KBM-7 (cell line): ENCODE results near the gene PPRC1.

ENCODE experiments used
- DNase-seq: peaks from one replicate; pipeline ENCODE4 v3.0.0-alpha.2; 2015
- in situ Hi-C: fragments of 300-500 bp; cut with MboI; formaldehyde crosslinking; loops from 2 replicates; pipeline ENCODE4 v1.14.3; 2020; ENCODE audit warnings: low sequenced_read_pairs, low pct_unique_long_range_greater_than_20kb, mixed read lengths

Gene PPRC1

GRCh38 chr10:102132563-102133372, at the start of gene PPRC1:
TSS of gene PPRC1 (plus strand) at chr10:102133040. CDS start at chr10:102133069, 29 bp downstream.
- in situ Hi-C loops = no loop called here
- peak; percentile 99 for DNase-seq

DNA sequence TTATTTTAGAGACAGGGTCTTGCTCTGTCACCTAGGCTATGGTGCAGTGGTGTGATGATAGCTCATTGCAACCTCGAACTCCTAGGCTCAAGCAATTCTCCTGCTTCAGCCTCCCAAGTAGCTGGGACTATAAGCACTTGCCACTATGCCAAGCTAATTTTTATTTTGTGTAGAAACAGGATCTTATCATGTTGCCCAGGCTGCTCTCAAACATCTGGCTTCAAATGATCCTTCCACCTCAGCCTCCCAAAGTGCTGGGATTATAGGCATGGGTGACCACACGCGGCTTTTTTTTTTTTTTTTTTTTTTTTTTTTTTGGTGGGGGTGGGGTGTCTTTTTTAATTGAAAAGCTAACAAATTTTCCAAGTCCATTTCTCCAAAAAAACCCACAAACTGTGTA, 49.3 kb upstream of the PPRC1 start:
- no peak for DNase-seq
- in situ Hi-C loops = no loop called here

GRCh38 chr10:102085336-102085735, 47.5 kb upstream of the PPRC1 start:
- in situ Hi-C loops = no loop called here
- no peak for DNase-seq

- in situ Hi-C loops = no loop called here
- DNase-seq = no peak
These were observed 46.6 kb upstream of the PPRC1 start for GRCh38 chr10:102086196-102086595.

GRCh38 chr10:102090772-102091171, 42.1 kb upstream of the PPRC1 start:
- no peak for DNase-seq
- in situ Hi-C loops = no loop called here

- DNase-seq = no peak
- in situ Hi-C loops = no loop called here
These were observed 36.4 kb upstream of the PPRC1 start for GRCh38 chr10:102096449-102096848.

- DNase-seq = no peak
- in situ Hi-C loops = no loop called here
These were observed 31.7 kb upstream of the PPRC1 start for GRCh38 chr10:102101152-102101551.

- DNase-seq = no peak
- in situ Hi-C loops = no loop called here
These were observed 30.4 kb upstream of the PPRC1 start for GRCh38 chr10:102102421-102102820.

DNA sequence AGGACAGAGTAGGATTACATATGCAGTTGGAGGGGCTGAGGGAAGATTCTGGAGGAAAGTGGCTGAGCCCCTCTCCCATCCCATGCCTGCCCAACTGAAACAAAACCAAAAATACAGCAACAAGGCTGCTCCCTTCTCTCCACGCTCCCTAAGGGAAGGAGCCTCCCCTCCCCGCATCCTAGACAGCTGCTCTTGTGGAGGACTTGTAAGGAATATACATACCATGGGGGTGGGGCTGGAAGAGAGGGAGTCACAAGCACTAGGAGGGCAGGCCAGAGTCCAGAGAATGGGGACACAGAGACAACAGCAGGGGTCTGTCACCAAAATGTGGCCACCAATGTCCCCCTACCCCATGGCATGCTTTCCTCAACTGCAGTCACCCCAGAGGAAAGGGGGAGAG, 25.8 kb upstream of the PPRC1 start:
- in situ Hi-C loops = no loop called here
- DNase-seq = no peak

- in situ Hi-C loops = no loop called here
- DNase-seq = no peak
These were observed 23.4 kb upstream of the PPRC1 start for GRCh38 chr10:102109166-102110116.

DNA sequence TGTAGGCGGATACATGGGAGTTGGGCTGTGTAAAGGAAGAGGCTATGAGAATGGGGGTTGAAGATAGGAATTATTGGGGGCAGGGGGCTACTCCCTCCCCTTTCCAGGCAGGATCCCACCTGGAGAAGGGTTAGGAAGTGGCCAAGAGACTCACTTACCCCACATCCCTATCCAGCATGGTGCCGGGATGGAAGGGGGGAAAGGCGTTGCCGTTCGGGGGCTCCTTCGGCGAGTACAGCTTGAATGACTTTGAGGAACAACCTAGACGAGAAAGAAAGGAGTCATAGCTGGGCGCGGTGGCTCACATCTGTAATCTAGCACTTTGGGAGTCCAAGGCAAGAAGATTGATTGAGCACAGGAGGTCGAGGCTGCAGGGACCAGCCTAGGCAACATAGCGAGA, 21.6 kb upstream of the PPRC1 start:
- in situ Hi-C loops = no loop called here
- no peak for DNase-seq

- peak; percentile 65 for DNase-seq
- in situ Hi-C loops = no loop called here
These were observed 20.5 kb upstream of the PPRC1 start for GRCh38 chr10:102112210-102112817.

DNA sequence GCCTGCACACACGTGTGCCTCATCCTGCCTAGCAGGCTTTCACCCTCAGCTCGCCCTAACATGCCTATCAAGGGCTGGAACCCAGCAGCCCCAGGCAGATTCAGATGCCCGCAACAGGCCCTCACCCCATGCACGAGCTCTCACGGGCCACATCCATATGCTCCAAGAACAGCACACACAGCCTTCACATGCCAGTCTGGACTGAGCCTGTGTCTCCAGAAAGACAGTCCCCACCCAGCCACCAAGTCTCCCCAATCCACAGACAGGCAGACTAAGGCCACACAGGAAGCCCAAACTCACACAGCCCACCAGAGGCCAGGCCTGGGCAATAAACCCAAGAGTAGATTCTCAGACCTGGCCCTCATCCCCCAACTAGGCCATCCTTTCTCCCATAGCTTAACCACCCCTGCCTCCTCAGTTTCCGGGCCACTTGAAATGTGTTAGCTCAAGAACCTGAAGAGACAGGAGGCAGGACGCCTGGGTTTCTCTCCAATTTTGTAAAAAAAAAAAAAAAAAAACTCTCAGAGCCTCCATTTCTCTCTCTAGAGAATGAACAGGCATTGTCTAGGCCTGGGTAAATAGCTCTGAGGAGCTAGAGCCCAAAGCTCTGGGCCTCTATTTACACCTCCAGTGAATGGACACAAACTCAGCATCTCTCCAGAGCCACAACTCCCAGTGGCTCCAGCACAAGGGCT, 19.4 kb upstream of the PPRC1 start:
- in situ Hi-C loops = no loop called here
- no peak for DNase-seq

DNA sequence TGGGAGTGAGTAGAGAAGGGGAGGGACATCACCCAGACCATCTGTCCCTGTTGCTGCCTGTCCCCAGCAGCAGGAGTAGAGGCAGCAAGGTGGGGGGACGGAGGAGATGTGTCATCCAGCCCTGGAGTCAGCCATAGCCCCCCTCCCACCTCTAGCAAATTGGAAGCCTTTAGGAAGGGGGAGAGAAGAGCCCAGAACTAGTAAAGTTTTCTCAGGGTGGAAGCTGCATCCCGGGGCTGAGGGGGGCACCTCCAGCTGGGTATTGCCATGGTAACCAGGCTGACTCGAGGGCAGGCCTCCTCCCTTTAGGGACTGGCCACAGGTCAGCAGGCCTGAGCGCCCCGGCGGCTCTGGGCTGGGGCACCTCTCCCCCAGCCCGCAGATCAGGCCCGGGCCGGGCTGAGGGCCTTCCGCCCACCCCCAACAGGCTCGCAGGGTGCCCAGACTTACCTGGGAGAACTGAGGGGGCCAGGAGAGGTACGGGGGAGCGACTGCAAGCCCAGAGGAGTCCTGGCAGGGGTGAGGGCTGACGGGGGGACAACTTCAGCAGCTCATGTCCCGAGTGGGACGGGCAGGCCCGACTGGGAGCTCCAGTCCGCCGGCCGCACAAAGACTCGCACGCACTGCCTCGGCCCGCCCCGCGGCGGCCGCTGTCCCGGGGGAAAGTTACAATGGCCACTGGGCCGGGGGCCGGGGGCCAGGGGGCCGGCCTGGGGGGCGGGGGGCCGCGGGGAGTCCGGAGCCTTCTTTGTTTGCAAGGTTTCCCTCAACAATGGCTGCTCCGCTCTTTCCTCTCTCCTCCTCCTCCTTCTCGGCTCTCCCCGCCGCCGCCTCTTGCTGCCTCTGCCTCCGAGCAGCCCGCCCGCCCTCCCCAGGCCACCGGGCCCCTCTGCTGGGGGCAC, 18.6 kb upstream of the PPRC1 start:
- DNase-seq = peak; percentile 33
- in situ Hi-C loops = no loop called here

- in situ Hi-C loops = no loop called here
These were observed 17.8 kb upstream of the PPRC1 start for GRCh38 chr10:102114861-102115618.

DNA sequence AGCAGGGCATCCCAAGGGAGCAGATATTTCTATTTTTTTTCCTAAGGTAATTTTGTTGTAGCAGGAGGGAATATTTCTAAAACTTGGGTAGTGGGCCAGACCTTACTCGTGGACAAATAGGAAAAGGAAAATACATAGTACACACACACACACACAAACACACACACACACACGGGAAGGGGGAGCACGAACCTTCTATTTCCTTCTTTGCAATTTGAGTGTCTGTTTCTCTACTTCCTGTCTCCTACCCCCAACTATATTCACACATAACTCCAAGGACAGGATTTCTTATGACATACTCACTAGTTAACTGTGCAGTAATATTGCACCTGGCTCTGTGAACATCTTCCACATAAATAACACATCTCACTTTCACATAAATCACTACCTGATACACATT, 17.1 kb upstream of the PPRC1 start:
- in situ Hi-C loops = no loop called here
- DNase-seq = peak; percentile 61

More at GRCh38 chr10:102114861-102115618, 17.8 kb upstream of the PPRC1 start:
- DNase-seq = peak; percentile 93

- no peak for DNase-seq
- in situ Hi-C loops = no loop called here
These were observed 16.2 kb upstream of the PPRC1 start for GRCh38 chr10:102116656-102117055.
